HepG2 (cell line): Measurements from ENCODE around the gene ZNFX1. TPM values are rescaled to one million over a fixed set of nuclear protein-coding genes. Genes with fewer than 3 reads are reported as not detected.

Source experiments
- CREB1 ChIP-seq, 2 experiments: fragments of 450-650 bp in 1 of 2; IDR thresholded peaks; 2 replicates each; pipeline ENCODE4 v1.6.1; 2016 to 2017; ENCODE audit warnings: control low read depth in 1 of 2, mild to moderate bottlenecking in 1 of 2, missing compliant biosample characterization in 1 of 2, missing genetic modification characterization in 1 of 2
- CREM ChIP-seq, 2 experiments: sonication (generic) in 1 of 2; formaldehyde crosslinking in 1 of 2; IDR thresholded peaks; 2 replicates each; pipeline versions ENCODE4 v1.4.0 to v1.6.1; 2016 to 2020; ENCODE audit warnings: antibody characterized with exemption in 1 of 2, mild to moderate bottlenecking in 1 of 2, missing genetic modification reagents in 1 of 2
- GATAD1 ChIP-seq: IDR thresholded peaks from 2 replicates; pipeline ENCODE4 v1.6.1; 2016; ENCODE audit warnings: missing genetic modification reagents, missing compliant biosample characterization
- JUND ChIP-seq: sonication (generic); formaldehyde crosslinking; IDR thresholded peaks from 2 replicates; pipeline ENCODE4 v1.8.0; 2022; ENCODE audit warnings: mild to moderate bottlenecking, missing genetic modification reagents
- LCORL ChIP-seq, 2 experiments: fragments of 450-650 bp in 1 of 2; sonication (generic) in 1 of 2; formaldehyde crosslinking in 1 of 2; IDR thresholded peaks; 2 replicates each; pipeline versions ENCODE4 v1.5.0 to v1.6.1; 2017 to 2020; ENCODE audit warnings: antibody characterized with exemption in 1 of 2, missing genetic modification reagents in 1 of 2
- NR2C2 ChIP-seq: sonication (generic); formaldehyde crosslinking; IDR thresholded peaks from 2 replicates; pipeline ENCODE4 v1.4.0; 2020; ENCODE audit warnings: missing genetic modification reagents, mild to moderate bottlenecking, moderate library complexity, borderline replicate concordance
- RAD21 ChIP-seq: fragments of 450-650 bp; formaldehyde crosslinking; IDR thresholded peaks from 2 replicates; pipeline ENCODE4 v1.5.0; 2020; ENCODE audit warnings: mild to moderate bottlenecking
- RBAK ChIP-seq: sonication (generic); formaldehyde crosslinking; IDR thresholded peaks from 2 replicates; pipeline ENCODE4 v1.5.1; 2020; ENCODE audit warnings: mild to moderate bottlenecking, missing genetic modification reagents
- WIZ ChIP-seq: sonication (generic); formaldehyde crosslinking; IDR thresholded peaks from 2 replicates; pipeline ENCODE4 v1.5.1; 2020; ENCODE audit warnings: mild to moderate bottlenecking, missing genetic modification reagents
- ZNF121 ChIP-seq: sonication (generic); formaldehyde crosslinking; IDR thresholded peaks from 2 replicates; pipeline ENCODE4 v1.5.0; 2020; ENCODE audit warnings: mild to moderate bottlenecking, missing genetic modification reagents
- ZNF724P ChIP-seq: sonication (generic); formaldehyde crosslinking; IDR thresholded peaks from 2 replicates; pipeline ENCODE4 v1.8.0; 2022; ENCODE audit warnings: missing genetic modification reagents, borderline replicate concordance
- polyA plus RNA-seq, 8 experiments: library from polyadenylated mRNA; depleted of rRNA in 3 of 8; stranded (reverse) in 7 of 8; unstranded in 1 of 8; fragments of >200 nt; fragmentation: Illumina TruSeq in 4 of 8; extraction: Trizol in 4 of 8; gene quantifications; 2 replicates each; pipeline versions ENCODE4 v1.2.1 to v1.2.3, GENCODE V29; 2011 to 2016; ENCODE audit warnings: low read depth in 4 of 8, missing spikeins in 1 of 8, mixed read lengths in 1 of 8; ENCODE audit not compliant: insufficient read depth in 1 of 8
- total RNA-seq, 5 experiments: library from RNA; depleted of rRNA; stranded (reverse); fragments of >200 nt; fragmentation: Illumina TruSeq; extraction: Trizol; gene quantifications; 2 replicates each; pipeline ENCODE4 v1.2.3, GENCODE V29; 2016; ENCODE audit warnings: low read depth in 1 of 5
- TF ChIP-seq, protein P1 (sequence below): sonication (generic); formaldehyde crosslinking; IDR thresholded peaks from 2 replicates; pipeline ENCODE4 v1.4.0; 2020; ENCODE audit warnings: mild to moderate bottlenecking, missing genetic modification reagents
- TF ChIP-seq, protein P2 (sequence below): sonication (generic); formaldehyde crosslinking; conservative IDR thresholded peaks from 2 replicates; pipeline ENCODE4 v1.8.0; 2022; ENCODE audit warnings: low read depth, missing genetic modification reagents
- TF ChIP-seq, protein P3 (sequence below): sonication (generic); formaldehyde crosslinking; IDR thresholded peaks from 2 replicates; pipeline ENCODE4 v1.5.0; 2020; ENCODE audit warnings: missing genetic modification reagents
- TF ChIP-seq, protein P4 (sequence below): fragments of 450-650 bp; IDR thresholded peaks from 2 replicates; pipeline ENCODE4 v1.6.1; 2017; ENCODE audit warnings: mild to moderate bottlenecking

Gene ZNFX1
- total and polyA plus RNA-seq, 2 of the 13 experiments (the other 11 are each of a cell fraction or from before 2014, with no cell fraction given), result 2.9 to 11.1 TPM

- TF ChIP-seq, protein P1, sequence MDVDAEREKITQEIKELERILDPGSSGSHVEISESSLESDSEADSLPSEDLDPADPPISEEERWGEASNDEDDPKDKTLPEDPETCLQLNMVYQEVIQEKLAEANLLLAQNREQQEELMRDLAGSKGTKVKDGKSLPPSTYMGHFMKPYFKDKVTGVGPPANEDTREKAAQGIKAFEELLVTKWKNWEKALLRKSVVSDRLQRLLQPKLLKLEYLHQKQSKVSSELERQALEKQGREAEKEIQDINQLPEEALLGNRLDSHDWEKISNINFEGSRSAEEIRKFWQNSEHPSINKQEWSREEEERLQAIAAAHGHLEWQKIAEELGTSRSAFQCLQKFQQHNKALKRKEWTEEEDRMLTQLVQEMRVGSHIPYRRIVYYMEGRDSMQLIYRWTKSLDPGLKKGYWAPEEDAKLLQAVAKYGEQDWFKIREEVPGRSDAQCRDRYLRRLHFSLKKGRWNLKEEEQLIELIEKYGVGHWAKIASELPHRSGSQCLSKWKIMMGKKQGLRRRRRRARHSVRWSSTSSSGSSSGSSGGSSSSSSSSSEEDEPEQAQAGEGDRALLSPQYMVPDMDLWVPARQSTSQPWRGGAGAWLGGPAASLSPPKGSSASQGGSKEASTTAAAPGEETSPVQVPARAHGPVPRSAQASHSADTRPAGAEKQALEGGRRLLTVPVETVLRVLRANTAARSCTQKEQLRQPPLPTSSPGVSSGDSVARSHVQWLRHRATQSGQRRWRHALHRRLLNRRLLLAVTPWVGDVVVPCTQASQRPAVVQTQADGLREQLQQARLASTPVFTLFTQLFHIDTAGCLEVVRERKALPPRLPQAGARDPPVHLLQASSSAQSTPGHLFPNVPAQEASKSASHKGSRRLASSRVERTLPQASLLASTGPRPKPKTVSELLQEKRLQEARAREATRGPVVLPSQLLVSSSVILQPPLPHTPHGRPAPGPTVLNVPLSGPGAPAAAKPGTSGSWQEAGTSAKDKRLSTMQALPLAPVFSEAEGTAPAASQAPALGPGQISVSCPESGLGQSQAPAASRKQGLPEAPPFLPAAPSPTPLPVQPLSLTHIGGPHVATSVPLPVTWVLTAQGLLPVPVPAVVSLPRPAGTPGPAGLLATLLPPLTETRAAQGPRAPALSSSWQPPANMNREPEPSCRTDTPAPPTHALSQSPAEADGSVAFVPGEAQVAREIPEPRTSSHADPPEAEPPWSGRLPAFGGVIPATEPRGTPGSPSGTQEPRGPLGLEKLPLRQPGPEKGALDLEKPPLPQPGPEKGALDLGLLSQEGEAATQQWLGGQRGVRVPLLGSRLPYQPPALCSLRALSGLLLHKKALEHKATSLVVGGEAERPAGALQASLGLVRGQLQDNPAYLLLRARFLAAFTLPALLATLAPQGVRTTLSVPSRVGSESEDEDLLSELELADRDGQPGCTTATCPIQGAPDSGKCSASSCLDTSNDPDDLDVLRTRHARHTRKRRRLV (CRISPR knock-in tag), result no peak
- TF ChIP-seq RBAK (CRISPR knock-in tag) (peak; percentile 86), ZNF724P (no peak), NR2C2 (CRISPR knock-in tag) (peak; percentile 22; the same call in 1 of the 2 replicates), GATAD1 (no peak), CREB1 (IDR thresholded peaks at IDR 0.05) (no peak), CREB1 (CRISPR knock-in tag; IDR thresholded peaks at IDR 0.05) (peak; percentile 28; the same call in 1 of the 2 replicates), JUND (CRISPR knock-in tag) (0 out of 2 replicates have a peak, but pooled peaks have one; percentile 41), RAD21 (CRISPR knock-in tag) (peak; percentile 22; the same call in 1 of the 2 replicates), CREM (IDR thresholded peaks at IDR 0.05) (peak; percentile 60), CREM (CRISPR knock-in tag; IDR thresholded peaks at IDR 0.05) (no peak), WIZ (0 out of 2 replicates have a peak, but pooled peaks have one; percentile 23), LCORL (IDR thresholded peaks at IDR 0.05) (no peak), LCORL (CRISPR knock-in tag; IDR thresholded peaks at IDR 0.05) (0 out of 2 replicates have a peak, but pooled peaks have one; percentile 12), ZNF121 (CRISPR knock-in tag) (no peak)
- TF ChIP-seq, protein P2, sequence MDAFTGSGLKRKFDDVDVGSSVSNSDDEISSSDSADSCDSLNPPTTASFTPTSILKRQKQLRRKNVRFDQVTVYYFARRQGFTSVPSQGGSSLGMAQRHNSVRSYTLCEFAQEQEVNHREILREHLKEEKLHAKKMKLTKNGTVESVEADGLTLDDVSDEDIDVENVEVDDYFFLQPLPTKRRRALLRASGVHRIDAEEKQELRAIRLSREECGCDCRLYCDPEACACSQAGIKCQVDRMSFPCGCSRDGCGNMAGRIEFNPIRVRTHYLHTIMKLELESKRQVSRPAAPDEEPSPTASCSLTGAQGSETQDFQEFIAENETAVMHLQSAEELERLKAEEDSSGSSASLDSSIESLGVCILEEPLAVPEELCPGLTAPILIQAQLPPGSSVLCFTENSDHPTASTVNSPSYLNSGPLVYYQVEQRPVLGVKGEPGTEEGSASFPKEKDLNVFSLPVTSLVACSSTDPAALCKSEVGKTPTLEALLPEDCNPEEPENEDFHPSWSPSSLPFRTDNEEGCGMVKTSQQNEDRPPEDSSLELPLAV (CRISPR knock-in tag), result 0 out of 2 replicates have a peak, but pooled peaks have one; percentile 50
- TF ChIP-seq, protein P3, sequence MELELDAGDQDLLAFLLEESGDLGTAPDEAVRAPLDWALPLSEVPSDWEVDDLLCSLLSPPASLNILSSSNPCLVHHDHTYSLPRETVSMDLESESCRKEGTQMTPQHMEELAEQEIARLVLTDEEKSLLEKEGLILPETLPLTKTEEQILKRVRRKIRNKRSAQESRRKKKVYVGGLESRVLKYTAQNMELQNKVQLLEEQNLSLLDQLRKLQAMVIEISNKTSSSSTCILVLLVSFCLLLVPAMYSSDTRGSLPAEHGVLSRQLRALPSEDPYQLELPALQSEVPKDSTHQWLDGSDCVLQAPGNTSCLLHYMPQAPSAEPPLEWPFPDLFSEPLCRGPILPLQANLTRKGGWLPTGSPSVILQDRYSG (CRISPR knock-in tag), result 0 out of 2 replicates have a peak, but pooled peaks have one; percentile 17
- TF ChIP-seq, protein P4, sequence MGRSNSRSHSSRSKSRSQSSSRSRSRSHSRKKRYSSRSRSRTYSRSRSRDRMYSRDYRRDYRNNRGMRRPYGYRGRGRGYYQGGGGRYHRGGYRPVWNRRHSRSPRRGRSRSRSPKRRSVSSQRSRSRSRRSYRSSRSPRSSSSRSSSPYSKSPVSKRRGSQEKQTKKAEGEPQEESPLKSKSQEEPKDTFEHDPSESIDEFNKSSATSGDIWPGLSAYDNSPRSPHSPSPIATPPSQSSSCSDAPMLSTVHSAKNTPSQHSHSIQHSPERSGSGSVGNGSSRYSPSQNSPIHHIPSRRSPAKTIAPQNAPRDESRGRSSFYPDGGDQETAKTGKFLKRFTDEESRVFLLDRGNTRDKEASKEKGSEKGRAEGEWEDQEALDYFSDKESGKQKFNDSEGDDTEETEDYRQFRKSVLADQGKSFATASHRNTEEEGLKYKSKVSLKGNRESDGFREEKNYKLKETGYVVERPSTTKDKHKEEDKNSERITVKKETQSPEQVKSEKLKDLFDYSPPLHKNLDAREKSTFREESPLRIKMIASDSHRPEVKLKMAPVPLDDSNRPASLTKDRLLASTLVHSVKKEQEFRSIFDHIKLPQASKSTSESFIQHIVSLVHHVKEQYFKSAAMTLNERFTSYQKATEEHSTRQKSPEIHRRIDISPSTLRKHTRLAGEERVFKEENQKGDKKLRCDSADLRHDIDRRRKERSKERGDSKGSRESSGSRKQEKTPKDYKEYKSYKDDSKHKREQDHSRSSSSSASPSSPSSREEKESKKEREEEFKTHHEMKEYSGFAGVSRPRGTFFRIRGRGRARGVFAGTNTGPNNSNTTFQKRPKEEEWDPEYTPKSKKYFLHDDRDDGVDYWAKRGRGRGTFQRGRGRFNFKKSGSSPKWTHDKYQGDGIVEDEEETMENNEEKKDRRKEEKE, result no peak
Measured at GRCh38 chr20:49281059-49281912, 3.4 kb upstream of the ZNFX1 start (continued).
